GM10266 (cell line): ENCODE data around the gene CD69.

Experiments used
- DNase-seq: peaks from one replicate; pipeline ENCODE4 v3.0.0; 2012; ENCODE audit errors: extremely low spot score
- TF ChIP-seq, protein P1 (sequence below): IDR thresholded peaks from 2 replicates; pipeline ENCODE4 v1.5.1; 2012; ENCODE audit warnings: mild to moderate bottlenecking, low read depth; ENCODE audit not compliant: control insufficient read depth, insufficient read depth; ENCODE audit errors: missing control alignments

CD69 gene

DNA sequence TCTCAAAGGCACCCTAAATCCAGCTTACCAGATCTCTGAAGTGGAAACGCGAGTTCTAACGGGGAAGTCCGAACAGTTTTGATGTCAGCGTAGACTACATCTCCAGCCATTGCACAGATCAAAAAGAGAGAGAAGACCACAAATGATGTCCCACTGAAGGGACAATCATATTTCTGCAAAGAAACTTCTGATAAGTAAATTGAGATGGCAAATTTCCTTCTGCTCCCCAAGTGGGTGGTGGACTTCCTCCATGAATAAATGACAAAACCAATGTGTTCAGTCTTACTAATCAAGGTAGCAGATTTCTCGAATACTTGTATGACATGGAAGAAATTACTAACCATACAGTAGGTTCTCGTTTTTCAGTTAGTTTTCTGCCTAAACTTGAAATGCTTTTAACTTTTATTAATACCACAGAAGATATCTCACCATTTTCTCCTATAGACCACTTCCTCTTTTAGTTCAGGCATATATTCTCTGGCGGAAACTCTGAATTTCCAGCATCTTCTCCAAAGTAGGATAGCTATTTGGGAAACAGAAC is 27.7 kb downstream of the CD69 start, which contains the start of gene CLECL1:
Gene CLECL1 (minus strand): TSS at position 177 of the 541 bp plus-strand sequence.
- DNase-seq: peak; percentile 62
- TF ChIP-seq, protein P1, sequence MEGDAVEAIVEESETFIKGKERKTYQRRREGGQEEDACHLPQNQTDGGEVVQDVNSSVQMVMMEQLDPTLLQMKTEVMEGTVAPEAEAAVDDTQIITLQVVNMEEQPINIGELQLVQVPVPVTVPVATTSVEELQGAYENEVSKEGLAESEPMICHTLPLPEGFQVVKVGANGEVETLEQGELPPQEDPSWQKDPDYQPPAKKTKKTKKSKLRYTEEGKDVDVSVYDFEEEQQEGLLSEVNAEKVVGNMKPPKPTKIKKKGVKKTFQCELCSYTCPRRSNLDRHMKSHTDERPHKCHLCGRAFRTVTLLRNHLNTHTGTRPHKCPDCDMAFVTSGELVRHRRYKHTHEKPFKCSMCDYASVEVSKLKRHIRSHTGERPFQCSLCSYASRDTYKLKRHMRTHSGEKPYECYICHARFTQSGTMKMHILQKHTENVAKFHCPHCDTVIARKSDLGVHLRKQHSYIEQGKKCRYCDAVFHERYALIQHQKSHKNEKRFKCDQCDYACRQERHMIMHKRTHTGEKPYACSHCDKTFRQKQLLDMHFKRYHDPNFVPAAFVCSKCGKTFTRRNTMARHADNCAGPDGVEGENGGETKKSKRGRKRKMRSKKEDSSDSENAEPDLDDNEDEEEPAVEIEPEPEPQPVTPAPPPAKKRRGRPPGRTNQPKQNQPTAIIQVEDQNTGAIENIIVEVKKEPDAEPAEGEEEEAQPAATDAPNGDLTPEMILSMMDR: no peak

DNA sequence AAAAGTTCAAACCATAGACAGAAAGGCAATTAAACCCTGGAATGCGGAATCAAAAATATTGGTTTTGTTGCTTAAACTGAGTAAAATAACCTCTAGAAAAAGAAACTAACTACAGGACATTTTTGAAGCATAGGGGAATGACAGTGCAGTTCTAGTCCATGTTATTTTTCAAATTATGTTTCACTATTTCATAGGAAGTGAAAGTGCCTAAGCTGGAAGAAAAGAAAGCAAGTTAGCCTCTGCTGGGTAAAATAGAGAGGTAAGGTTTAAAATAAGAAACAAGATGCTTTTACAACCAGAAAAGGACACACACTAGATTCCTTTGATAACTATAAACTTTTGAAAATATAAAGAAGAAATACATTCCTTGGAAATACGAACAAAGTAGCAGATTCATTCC is 28.9 kb downstream of the CD69 start:
- no peak for DNase-seq
- TF ChIP-seq, protein P1: no peak

DNA sequence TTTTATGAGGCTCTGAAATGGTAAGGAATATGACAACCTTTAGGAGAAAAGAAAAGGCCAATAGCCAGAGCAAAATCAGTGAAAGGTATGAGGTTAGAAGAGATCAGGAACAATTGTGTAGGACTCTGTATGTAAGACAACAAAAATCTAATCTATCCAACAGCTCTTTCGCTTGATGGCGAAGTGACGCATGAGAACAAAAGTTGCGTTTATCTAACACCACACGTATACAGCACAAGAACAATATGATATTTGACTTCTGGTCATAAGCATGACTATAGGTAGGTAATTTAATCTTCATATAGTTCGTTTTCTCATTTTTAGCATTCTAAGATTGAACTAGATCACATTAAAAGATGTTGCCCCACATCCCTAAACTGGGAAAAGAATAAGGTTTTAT is 29.3 kb downstream of the CD69 start:
- no peak for DNase-seq
- TF ChIP-seq, protein P1: no peak

DNA sequence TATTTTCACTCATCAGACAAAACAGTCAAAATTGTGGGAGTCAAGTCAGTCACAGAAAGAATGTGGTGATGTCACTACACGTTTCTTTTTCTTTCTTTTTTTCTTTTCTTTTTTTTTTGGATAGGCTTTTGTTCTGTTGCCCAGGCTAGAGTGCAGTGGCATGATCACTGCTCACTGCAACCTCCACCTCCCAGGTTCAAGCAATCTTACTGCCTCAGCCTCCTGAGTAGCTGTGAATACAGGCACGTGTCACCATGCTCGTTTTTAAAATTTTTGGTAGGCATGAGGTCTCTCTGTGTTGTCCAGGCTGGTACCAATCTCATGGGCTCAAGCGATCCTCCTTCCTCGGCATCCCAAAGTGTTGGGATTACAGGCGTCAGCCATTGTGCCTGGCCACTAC is 30.1 kb downstream of the CD69 start:
- DNase-seq: no peak
- TF ChIP-seq, protein P1: no peak

DNA sequence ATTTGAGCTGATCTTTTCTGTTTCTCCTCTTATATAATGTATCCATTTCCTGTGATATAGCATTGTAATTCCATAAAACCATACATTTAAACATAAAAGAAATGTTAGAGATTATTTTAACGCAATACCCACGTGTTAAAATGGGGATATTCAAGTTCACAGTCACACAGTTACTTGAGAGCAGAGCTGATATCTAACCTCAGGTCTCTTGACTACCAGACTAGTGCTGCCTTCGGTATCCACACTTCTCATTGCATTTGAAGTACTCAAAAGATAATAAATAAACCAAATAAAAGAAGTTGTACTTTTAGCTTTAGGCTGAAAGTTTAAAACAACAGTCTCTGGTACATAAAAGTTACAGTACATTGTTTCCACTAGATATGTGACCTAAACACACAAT is 30.7 kb downstream of the CD69 start:
- TF ChIP-seq, protein P1: no peak
- no peak for DNase-seq

DNA sequence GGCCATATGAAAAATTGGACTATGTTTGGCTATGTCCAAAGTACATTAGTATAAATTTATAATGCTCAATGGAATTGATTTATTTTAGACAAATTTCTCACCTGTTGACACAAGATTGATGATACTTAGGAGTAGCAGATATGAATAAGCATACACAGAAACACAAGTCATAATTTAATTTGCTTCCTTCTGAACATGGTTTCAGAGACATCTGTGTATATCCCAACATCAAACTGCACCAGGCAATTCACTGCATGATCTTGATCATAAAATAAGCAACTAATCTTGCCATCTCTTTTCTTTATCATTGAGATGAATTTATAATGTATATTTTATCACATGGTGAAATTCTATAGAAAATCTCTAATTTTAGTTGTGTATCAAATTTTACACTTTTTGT is 31.6 kb downstream of the CD69 start:
- DNase-seq: no peak
- TF ChIP-seq, protein P1: no peak

DNA sequence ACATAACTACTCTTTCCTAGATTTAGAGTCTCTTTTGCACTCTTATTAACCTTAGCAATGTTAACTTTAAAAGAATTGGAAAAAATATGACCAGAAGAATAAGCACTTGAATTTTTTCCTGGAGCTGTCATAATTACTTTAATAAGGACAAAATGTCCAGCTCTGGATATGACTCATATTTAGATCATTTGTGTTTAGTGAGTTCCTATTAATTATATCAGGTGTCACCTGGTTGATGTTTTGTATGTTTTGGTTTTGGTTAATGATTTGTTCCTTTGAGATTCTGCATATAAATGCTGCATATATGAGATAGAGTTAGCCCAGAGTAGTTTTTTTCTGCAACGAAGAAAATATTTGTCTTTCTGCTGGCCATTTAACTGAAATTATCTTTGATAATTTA is 32.9 kb downstream of the CD69 start:
- no peak for DNase-seq

More for the DNA sequence above, 32.9 kb downstream of the CD69 start:
- TF ChIP-seq, protein P1: no peak
